Activated T-cell treated with anti-CD3 and anti-CD28 coated beads, Interleukin-2, amount 50 U/mL, for 1 hour (primary cell): Measurements from ENCODE around the gene EEF1AKMT2.
"Not testable (repeated sequence)": the region's sequence is repeated elsewhere in the genome, so short reads cannot be mapped to it uniquely, and the experiment has no call there.

Source experiments
- DNase-seq: peaks from one replicate; pipeline ENCODE4 v3.0.0-alpha.2; 2020

EEF1AKMT2 gene

GRCh38 chr10:124791547-124792348 is at the start of gene EEF1AKMT2:
TSS of gene EEF1AKMT2 (minus strand) at chr10:124791887. CDS start at chr10:124791833, 54 bp downstream.
- DNase-seq, result peak; percentile 88

GRCh38 chr10:124837687-124838086 is 46.0 kb upstream of the EEF1AKMT2 start:
- no peak for DNase-seq

DNA sequence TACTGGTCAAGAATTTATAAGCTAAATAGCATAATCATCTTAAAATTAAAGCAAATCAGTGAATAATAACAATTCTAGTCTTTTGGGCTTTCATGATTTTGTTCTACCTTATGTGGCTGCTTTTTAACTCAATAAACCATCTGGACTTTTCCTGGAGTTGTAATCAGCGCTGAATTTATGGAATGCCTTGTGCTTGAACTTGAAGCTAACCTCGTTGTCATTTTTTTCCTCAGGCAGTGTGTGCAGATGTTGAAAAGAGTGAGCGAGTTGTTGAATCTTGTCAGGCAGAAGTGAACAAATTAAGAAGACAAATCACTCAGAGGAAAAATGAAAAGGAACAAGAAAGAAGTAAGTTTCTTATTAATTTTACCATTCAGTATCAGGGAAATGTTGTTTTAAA is 39.4 kb upstream of the EEF1AKMT2 start:
- no peak for DNase-seq

GRCh38 chr10:124830445-124830844 is 38.8 kb upstream of the EEF1AKMT2 start:
- no peak for DNase-seq

- no peak for DNase-seq
Observed at GRCh38 chr10:124829447-124830115, 37.9 kb upstream of the EEF1AKMT2 start.

DNA sequence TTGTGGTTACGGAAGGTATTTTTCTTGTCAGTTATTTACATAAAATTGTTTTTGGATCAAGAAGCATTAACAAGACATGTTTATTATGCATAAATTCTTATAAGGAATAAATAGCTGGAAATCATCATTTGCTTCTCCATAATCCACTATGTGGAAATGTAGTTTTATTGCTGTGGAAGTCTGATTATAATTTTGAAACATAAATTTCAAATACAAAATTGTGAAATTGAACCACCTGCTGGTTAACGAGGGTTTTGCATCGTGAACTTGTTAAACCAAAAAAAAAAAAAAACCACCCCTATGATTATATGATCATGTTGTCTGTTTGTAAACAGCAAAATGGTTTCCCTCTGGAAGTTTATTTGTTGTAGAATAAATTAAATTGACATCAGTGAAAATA is 35.8 kb upstream of the EEF1AKMT2 start:
- DNase-seq, result no peak

GRCh38 chr10:124826262-124826661 is 34.6 kb upstream of the EEF1AKMT2 start:
- DNase-seq, result no peak

GRCh38 chr10:124825702-124826101 is 34.0 kb upstream of the EEF1AKMT2 start:
- no peak for DNase-seq

DNA sequence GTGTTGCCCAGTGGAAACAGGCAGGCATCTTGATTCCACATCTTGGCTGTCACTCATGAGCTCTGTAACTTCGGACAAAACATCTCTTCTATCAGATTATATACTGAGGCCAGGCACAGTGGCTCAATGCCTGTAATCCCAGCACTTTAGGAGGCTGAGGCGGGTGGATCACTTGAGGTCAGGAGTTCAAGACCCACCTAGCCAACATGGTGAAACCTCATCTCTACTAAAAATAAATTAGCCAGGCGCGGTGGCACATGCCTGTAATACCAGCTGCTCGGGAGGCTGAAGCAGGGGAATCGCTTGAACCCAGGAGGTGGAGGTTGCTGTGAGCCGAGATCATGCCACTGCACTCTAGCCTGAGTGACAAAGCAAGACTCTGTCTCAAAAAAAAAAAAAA is 33.2 kb upstream of the EEF1AKMT2 start:
- not testable (repeated sequence) for DNase-seq

GRCh38 chr10:124824507-124824906 is 32.8 kb upstream of the EEF1AKMT2 start:
- DNase-seq, result no peak

- DNase-seq, result no peak
Observed at GRCh38 chr10:124821520-124821919, 29.8 kb upstream of the EEF1AKMT2 start.

- DNase-seq, result no peak
Observed at GRCh38 chr10:124820121-124820520, 28.4 kb upstream of the EEF1AKMT2 start.

- DNase-seq, result no peak
Observed at GRCh38 chr10:124802313-124802675, 10.6 kb upstream of the EEF1AKMT2 start.

GRCh38 chr10:124799211-124799610 is 7.5 kb upstream of the EEF1AKMT2 start:
- no peak for DNase-seq

GRCh38 chr10:124798781-124799180 is 7.1 kb upstream of the EEF1AKMT2 start:
- no peak for DNase-seq

DNA sequence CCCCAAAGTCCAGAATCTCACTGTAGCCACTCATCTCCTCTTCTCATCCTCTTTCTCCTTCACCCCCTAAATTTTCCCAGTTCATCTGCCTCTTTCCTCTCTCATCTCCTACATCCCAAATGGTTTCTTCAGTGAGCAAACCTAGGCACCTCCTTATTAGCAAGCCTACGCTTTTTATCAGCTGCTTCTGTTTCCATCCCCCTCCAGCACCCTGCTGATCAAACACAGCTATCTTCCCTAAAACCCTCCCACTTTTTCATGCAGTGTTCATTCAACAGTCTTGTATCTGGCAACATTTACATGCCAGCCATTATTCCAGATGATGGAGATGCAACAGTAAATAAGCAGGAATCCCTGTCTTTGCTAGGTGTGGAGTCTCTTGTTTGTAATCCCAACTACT is 6.7 kb upstream of the EEF1AKMT2 start:
- no peak for DNase-seq

DNA sequence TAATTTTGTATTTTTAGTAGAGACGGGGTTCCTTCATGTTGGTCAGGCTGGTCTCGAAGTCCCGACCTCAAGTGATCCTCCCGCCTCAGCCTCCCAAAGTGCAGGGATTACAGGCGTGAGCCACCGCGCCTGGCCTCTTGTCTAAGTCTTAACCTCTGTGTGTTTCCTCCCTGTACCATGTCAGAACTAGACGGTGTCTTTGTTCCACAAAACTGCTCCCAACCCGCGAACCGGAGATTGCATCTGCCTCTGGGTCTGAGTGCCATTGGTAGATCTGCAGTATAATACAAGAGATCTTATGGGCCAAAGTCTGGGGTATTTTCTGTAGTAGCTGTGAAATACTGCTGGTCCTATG is 1.3 kb upstream of the EEF1AKMT2 start:
- no peak for DNase-seq

GRCh38 chr10:124782900-124783299 is 8.8 kb downstream of the EEF1AKMT2 start:
- DNase-seq, result not testable (repeated sequence)

DNA sequence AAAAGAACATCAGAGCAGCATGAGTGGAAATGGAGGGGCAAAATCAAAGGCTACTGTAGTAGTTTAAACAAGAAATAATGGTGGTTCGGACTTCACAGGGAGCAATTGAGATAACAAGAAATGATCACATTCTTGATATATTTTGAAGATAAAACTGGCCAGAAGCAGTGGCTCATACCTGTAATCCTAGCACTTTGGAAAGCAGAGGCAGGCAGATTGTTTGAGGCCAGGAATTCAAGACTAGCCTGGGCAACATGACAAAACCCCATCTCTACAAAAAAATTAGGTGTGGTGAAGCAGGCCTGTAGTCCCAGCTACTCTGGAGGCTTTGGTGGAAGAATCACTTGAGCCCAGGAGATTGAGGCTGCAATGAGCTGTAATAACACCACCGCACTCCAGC is 22.9 kb downstream of the EEF1AKMT2 start:
- no peak for DNase-seq

- no peak for DNase-seq
Observed at GRCh38 chr10:124765256-124765655, 26.4 kb downstream of the EEF1AKMT2 start.

DNA sequence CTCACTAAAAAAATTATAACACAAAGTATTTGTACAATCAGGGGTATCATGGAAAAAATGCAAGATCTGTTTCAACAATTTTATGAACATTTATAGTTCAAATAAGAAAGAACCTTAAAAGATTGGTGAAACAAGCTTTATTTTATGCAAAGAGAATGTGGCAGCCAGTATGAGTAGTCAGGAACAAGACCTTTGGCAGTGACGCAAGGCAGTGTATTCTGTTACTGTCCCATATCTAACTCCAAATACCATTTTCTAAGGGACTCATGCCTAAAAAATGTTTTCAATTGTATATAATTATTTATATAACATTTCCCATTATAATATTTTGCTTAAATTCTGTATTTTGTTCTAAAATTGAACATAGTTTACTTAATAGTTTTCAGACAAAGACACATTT is 28.4 kb downstream of the EEF1AKMT2 start:
- DNase-seq, result no peak

GRCh38 chr10:124762281-124762680 is 29.4 kb downstream of the EEF1AKMT2 start:
- DNase-seq, result no peak

DNA sequence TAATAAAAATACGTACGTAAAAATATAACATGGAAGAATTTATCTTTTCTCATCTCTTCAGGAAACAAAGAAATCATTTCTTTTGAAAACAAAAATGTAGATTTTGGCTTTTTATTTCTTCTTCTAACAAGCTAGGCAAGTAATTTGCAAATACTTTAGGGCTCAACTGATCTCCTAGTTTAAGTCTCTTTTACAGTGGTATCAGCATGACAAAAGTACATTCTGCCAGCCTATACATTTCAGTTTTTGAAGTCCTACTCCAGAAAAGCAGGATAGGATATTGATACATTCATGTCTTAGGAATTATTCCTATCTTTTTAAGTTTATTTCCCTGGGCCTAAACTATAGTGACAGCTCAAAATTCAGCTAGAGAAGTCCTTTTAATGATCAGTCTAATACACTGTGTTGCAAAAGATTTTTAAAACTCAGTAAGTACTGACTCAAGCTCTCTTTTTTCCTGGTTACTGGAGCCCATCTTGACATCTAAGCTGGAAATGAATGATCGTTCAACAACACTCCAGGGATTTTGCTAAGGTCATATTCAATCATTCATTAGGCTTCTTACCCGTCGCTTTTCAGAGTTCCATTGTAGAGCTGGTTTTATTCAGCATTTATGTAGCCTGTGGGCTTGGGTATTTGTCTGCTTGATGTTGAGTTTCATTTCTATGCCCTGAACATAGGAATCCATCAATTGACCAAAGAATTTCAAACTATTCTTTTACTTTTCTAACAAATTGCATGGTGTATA is 35.4 kb downstream of the EEF1AKMT2 start:
- DNase-seq, result no peak

DNA sequence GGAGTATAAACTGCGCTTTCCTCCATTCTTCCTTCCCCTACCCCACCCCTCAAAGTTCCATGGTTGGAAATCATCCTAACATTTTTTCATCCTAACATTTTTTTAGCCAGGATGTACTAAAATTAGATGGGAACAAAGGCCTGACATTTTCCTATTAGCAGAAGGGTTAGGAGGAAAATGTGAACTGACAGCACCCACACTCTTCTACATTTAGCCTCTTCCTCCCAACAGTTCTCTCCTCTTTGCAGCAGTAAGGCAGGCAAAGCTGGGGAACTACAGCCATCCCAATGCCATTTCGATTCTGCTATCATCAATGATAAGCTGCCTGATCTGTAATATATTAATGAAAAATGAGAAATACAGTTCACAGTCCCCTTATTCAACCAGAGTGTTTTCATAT is 36.1 kb downstream of the EEF1AKMT2 start:
- no peak for DNase-seq
